K562 (cell line): Measurements from ENCODE around the gene HCRT. TPM values are rescaled to one million over a fixed set of nuclear protein-coding genes. Genes with fewer than 3 reads are reported as not detected.

ENCODE experiments used
- ATF7 ChIP-seq: fragments of 450-650 bp; IDR thresholded peaks from 2 replicates; pipeline ENCODE4 v1.7.1; 2014; ENCODE audit warnings: mild to moderate bottlenecking, moderate library complexity
- CHD4 ChIP-seq: fragments of 200-600 bp; sonication (generic); IDR thresholded peaks from 3 replicates; pipeline ENCODE4 v1.6.1; 2012; ENCODE audit warnings: low read depth, mild to moderate bottlenecking, mixed read lengths, low read length, inconsistent platforms; ENCODE audit not compliant: insufficient read depth, insufficient replicate concordance, poor library complexity, severe bottlenecking
- ESRRB ChIP-seq: fragments of 250-450 bp; sonication (Bioruptor Pico); IDR thresholded peaks from 2 replicates; pipeline ENCODE4 v1.5.0; 2020; ENCODE audit warnings: mild to moderate bottlenecking, moderate library complexity, borderline replicate concordance
- ETS1 ChIP-seq: conservative IDR thresholded peaks from 2 replicates; pipeline ENCODE4 v1.6.1; 2011; ENCODE audit warnings: low read depth, mild to moderate bottlenecking, low read length; ENCODE audit not compliant: control insufficient read depth
- FOS ChIP-seq: IDR thresholded peaks from 3 replicates; pipeline ENCODE4 v1.6.1; 2011; ENCODE audit not compliant: insufficient read length; ENCODE audit errors: extremely low read depth
- HMG20B ChIP-seq: fragments of 250-450 bp; sonication (Bioruptor Pico); IDR thresholded peaks from 2 replicates; pipeline ENCODE4 v1.5.0; 2021; ENCODE audit warnings: mild to moderate bottlenecking
- HMGXB4 ChIP-seq: sonication (generic); formaldehyde crosslinking; IDR thresholded peaks from 2 replicates; pipeline ENCODE4 v1.8.1; 2023; ENCODE audit warnings: mild to moderate bottlenecking, missing genetic modification reagents
- HNRNPK ChIP-seq: fragments of 200-400 bp; formaldehyde crosslinking; IDR thresholded peaks from one replicate; pipeline ENCODE4 v1.6.1; 2018; ENCODE audit warnings: mild to moderate bottlenecking, low read depth, low read length; ENCODE audit not compliant: poor library complexity, severe bottlenecking
- KLF1 ChIP-seq: fragments of 450-650 bp; IDR thresholded peaks from 2 replicates; pipeline ENCODE4 v1.6.1; 2016; ENCODE audit warnings: missing genetic modification characterization, missing compliant biosample characterization
- MLLT1 ChIP-seq, 2 experiments: fragments of 450-650 bp; IDR thresholded peaks; 2 replicates each; pipeline ENCODE4 v1.6.1; 2016
- NCOA6 ChIP-seq: fragments of 450-650 bp; IDR thresholded peaks from 2 replicates; pipeline ENCODE4 v1.6.1; 2017; ENCODE audit warnings: mild to moderate bottlenecking
- NFE2L1 ChIP-seq: fragments of 450-650 bp; IDR thresholded peaks from 2 replicates; pipeline ENCODE4 v1.6.1; 2016; ENCODE audit warnings: missing genetic modification characterization, low read depth, mild to moderate bottlenecking, missing compliant biosample characterization, moderate library complexity, borderline replicate concordance
- PREB ChIP-seq: sonication (generic); formaldehyde crosslinking; IDR thresholded peaks from 2 replicates; pipeline ENCODE4 v1.8.1; 2023; ENCODE audit warnings: mild to moderate bottlenecking, missing genetic modification reagents
- TAF7 ChIP-seq: fragments of 450-650 bp; IDR thresholded peaks from 2 replicates; pipeline ENCODE4 v1.6.1; 2016; ENCODE audit warnings: missing genetic modification characterization, missing compliant biosample characterization
- TSC22D4 ChIP-seq: fragments of 450-650 bp; IDR thresholded peaks from 2 replicates; pipeline ENCODE4 v1.6.1; 2016; ENCODE audit warnings: missing genetic modification characterization, missing biosample characterization, control low read depth
- ZHX1 ChIP-seq: fragments of 150-350 bp; conservative IDR thresholded peaks from 2 replicates; pipeline ENCODE4 v1.6.1; 2014; ENCODE audit warnings: low read length
- ZNF311 ChIP-seq: fragments of 250-450 bp; sonication (Bioruptor Pico); IDR thresholded peaks from 2 replicates; pipeline ENCODE4 v1.4.0; 2020; ENCODE audit warnings: mild to moderate bottlenecking, moderate library complexity
- ZNF436 ChIP-seq: fragments of 250-450, 450-650 bp; sonication (Bioruptor Pico); formaldehyde crosslinking; IDR thresholded peaks from 2 replicates; pipeline ENCODE4 v1.7.0; 2020; ENCODE audit warnings: mild to moderate bottlenecking
- polyA plus RNA-seq, 8 experiments: library from polyadenylated mRNA; depleted of rRNA in 4 of 8; stranded (reverse) in 5 of 8; unstranded in 3 of 8; fragments of >200 nt; fragmentation: Nextera tagmentation in 2 of 8; fragmentation: Illumina TruSeq in 1 of 8; extraction: Ambion mirVana in 2 of 8; extraction: Trizol in 1 of 8; gene quantifications; 2 replicates each; pipeline versions ENCODE4 v1.2.1 to v1.2.3, GENCODE V29; 2011 to 2014; ENCODE audit warnings: inconsistent platforms in 1 of 8, missing spikeins in 1 of 8
- total RNA-seq, 7 experiments: library from RNA; depleted of rRNA in 6 of 7; stranded (reverse); fragments of >200 nt in 6 of 7; fragmentation: Illumina TruSeq in 2 of 7; extraction: Trizol in 2 of 7; gene quantifications; 2 replicates each; pipeline versions ENCODE4 v1.2.1 to v1.2.3, GENCODE V29; 2011 to 2021; ENCODE audit warnings: low replicate concordance in 1 of 7

HCRT gene
- total and polyA plus RNA-seq, 9 of the 15 experiments (the other 6 are each of a cell fraction or from before 2014, with no cell fraction given), result not detected

GRCh38 chr17:42193969-42194899 is 9.0 kb upstream of the HCRT start, which contains the start of gene GHDC (continued):
- TF ChIP-seq ETS1 (no peak), NCOA6 (no peak), HMG20B (CRISPR knock-in tag) (no peak), FOS (no peak), ATF7 (peak; percentile 57; the same call in 1 of the 2 replicates), MLLT1 (IDR thresholded peaks at IDR 0.05) (peak in 1 of 2 experiments; percentile 50; a peak in 1 of 4 replicates), HMGXB4 (CRISPR knock-in tag) (no peak), NFE2L1 (tag) (no peak), ESRRB (CRISPR knock-in tag) (no peak), ZNF311 (CRISPR knock-in tag) (no peak), HNRNPK (no peak), TAF7 (tag) (peak; percentile 48), ZHX1 (no peak), KLF1 (no peak), CHD4 (no peak), ZNF436 (CRISPR knock-in tag) (no peak), PREB (CRISPR knock-in tag) (no peak), TSC22D4 (tag) (no peak)
